ENCODE data around the gene GRPEL2.
A peak's percentile ranks its signal among the peaks of the same experiment; 100 is the strongest.

Gene GRPEL2

GRCh38 chr5:149366169-149366729, 20.9 kb downstream of the GRPEL2 start:
- H3K4me3 ChIP-seq (ENCODE audit: control insufficient read depth, low read depth, low read length), result no peak overlapping the region
- DNase-seq (ENCODE audit: low read depth), result no peak
- TF ChIP-seq CTCF (IDR thresholded peaks at IDR 0.05; ENCODE audit: control insufficient read depth, insufficient read depth, low read depth, low read length, missing control alignments), result no peak

DNA sequence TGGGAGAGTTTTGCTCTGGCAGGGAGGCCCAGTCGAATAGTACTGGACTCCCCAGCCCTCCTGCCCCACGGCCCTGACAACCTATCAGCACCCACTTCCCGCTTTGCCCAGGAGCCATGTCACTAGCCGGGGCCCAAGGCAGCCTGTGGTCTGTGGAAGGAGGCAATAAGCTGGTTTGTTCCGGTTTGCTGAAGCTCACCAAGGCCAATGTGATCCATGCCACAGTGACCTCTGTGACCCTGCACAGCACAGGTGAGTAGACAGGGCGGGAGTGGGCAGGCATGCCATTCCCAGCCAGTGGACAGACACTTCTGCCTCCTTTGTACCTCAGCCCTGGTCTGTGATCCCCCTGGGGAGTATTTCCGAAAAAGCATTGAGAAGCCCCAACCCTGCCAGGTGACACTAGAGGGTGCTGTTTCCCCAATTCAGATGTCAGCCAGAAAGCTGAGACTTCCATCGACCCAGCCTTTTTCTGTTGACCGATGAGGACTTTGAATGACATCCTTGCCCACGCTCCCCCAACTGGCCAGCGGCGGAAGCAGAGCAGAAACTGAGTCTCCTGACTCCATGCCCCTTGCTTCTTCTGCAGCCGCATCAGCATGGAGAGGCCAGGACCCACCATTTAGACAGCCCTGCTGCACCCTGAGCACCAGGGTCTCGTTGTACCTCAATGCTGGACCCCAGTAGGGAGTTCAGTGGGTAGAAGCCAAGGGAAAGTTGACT, 22.1 kb downstream of the GRPEL2 start:
- no peak overlapping the region for H3K4me3 ChIP-seq (ENCODE audit: control insufficient read depth, low read depth, low read length)
- peak; percentile 91 for TF ChIP-seq CTCF (IDR thresholded peaks at IDR 0.05; ENCODE audit: control insufficient read depth, insufficient read depth, low read depth, low read length, missing control alignments)
- DNase-seq (ENCODE audit: low read depth), result no peak

DNA sequence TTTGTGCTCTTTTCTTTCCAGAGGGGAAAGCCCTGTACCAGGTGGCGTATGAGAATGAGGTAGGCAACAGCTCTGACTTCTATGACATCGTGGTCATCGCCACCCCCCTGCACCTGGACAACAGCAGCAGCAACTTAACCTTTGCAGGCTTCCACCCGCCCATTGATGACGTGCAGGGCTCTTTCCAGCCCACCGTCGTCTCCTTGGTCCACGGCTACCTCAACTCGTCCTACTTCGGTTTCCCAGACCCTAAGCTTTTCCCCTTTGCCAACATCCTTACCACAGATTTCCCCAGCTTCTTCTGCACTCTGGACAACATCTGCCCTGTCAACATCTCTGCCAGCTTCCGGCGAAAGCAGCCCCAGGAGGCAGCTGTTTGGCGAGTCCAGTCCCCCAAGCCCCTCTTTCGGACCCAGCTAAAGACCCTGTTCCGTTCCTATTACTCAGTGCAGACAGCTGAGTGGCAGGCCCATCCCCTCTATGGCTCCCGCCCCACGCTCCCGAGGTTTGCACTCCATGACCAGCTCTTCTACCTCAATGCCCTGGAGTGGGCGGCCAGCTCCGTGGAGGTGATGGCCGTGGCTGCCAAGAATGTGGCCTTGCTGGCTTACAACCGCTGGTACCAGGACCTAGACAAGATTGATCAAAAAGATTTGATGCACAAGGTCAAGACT, 22.8 kb downstream of the GRPEL2 start:
- TF ChIP-seq CTCF (IDR thresholded peaks at IDR 0.05; ENCODE audit: control insufficient read depth, insufficient read depth, low read depth, low read length, missing control alignments), result no peak
- DNase-seq (ENCODE audit: low read depth), result no peak
- no peak overlapping the region for H3K4me3 ChIP-seq (ENCODE audit: control insufficient read depth, low read depth, low read length)

GRCh38 chr5:149370878-149371277, 25.6 kb downstream of the GRPEL2 start:
- DNase-seq (ENCODE audit: low read depth), result no peak
- H3K4me3 ChIP-seq (ENCODE audit: control insufficient read depth, low read depth, low read length), result no peak overlapping the region
- no peak for TF ChIP-seq CTCF (IDR thresholded peaks at IDR 0.05; ENCODE audit: control insufficient read depth, insufficient read depth, low read depth, low read length, missing control alignments)

DNA sequence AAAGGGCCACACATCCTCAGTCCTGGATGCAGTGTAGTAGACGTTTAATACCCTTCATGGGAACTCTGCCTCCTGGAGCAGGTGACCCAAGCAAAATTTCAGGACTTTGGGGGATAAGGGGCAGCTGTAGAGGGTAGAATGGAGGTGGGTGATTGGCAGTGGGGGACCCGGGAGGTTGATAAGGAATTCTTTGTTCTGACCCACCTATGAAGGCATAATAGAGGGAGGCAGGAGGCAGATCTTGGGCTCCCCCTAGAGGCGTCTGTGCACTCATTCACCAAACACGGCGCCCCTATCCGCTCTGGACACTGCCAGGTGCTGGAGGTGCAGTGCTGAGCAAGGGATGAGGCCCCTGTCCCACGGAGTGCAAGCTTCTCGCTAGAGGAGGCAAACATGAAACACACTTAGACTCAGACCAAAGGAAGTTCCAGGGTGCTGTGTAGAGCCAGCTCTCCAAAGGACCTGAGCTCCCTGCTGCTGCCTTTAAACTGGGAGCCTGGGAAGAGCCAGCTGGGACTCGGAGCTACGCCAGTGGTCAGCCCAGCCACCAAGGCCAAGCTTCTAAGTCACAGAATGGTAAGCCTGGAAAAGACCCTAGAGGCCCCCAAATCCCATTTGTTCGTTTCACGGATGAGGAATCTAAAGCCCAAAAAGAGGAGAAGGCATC, 26.1 kb downstream of the GRPEL2 start:
- no peak for DNase-seq (ENCODE audit: low read depth)
- no peak overlapping the region for H3K4me3 ChIP-seq (ENCODE audit: control insufficient read depth, low read depth, low read length)
- TF ChIP-seq CTCF (IDR thresholded peaks at IDR 0.05; ENCODE audit: control insufficient read depth, insufficient read depth, low read depth, low read length, missing control alignments), result peak; percentile 88

DNA sequence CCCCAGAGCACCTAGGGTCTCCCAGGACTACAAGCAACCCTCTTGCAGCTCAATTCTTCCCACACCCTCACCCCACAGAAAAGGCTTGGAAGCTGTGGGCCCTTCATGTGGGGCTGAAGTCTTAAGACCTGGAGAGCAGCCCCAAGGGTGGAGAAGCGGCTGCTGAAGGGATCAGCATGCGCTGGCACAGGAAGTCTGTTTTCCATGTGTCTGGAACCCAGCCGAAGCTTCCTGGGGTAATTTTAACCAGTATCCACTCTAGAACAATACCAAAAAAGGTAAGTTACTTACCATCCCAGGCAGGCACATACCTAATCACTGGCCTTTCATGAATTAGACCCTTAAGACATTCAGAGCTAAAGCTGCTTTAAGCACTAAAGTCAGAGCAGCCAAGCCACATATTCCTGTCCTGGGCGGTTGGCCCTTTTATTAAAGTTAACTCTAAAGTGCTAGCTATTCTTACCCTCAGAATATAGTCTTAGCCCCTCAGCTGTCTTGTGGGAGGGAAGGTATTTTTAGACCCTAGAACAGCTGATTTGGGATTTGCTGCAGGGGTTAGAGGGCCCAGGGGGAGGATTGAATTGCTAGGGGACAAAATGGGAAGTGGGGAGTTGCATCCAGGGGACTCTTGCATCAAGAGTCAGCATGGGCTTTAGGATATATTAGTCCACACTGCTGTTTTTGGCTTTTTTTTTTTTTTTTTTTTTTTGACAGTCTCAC, 26.9 kb downstream of the GRPEL2 start:
- no peak for TF ChIP-seq CTCF (IDR thresholded peaks at IDR 0.05; ENCODE audit: control insufficient read depth, insufficient read depth, low read depth, low read length, missing control alignments)
- no peak for DNase-seq (ENCODE audit: low read depth)
- H3K4me3 ChIP-seq (ENCODE audit: control insufficient read depth, low read depth, low read length), result no peak overlapping the region
